T-cell (primary cell): ENCODE results near the gene HOXA6. TPM values are rescaled to one million over a fixed set of nuclear protein-coding genes. Genes with fewer than 3 reads are reported as not detected.

ENCODE experiments used
- ATAC-seq, 4 experiments: fragments of 200-7000 bp in 3 of 4; fragments of 150-1000 bp in 1 of 4; cut with Tn5 transposase; replicated peaks in 1 of 4; 1 replicate in 3 of 4; 2 replicates in 1 of 4; pipeline ENCODE4 v1.10.0; 2021; ENCODE audit warnings: moderate library complexity in 3 of 4, mild to moderate bottlenecking in 2 of 4, moderate number of reproducible peaks in 1 of 4
- CTCF ChIA-PET, 2 donors: fragments of 300-600 bp; sonication (Branson Sonifier 250); formaldehyde crosslinking; loops; one replicate each; lab custom pipeline; 2022; ENCODE audit warnings: antibody characterized with exemption in 2 of 2; lab: Charles Lee
- POLR2A ChIA-PET, 2 donors: fragments of 300-600 bp; sonication (Branson Sonifier 250); formaldehyde crosslinking; loops; one replicate each; lab custom pipeline; 2022; ENCODE audit warnings: antibody characterized with exemption in 2 of 2; lab: Charles Lee
- DNase-seq, 35 experiments: peaks; one replicate each; pipeline versions ENCODE4 v3.0.0 to v3.0.0-alpha.2; 2013 to 2023
- H3K27ac ChIP-seq: one replicate; pipeline ENCODE4 v1.5.1; 2013; ENCODE audit warnings: low read length
- H3K27me3 ChIP-seq, 2 experiments: replicated peaks in 1 of 2; 1 replicate in 1 of 2; 2 replicates in 1 of 2; pipeline versions ENCODE4 v1.6.1 to v1.7.0; 2013; ENCODE audit warnings: low read length in 1 of 2, mixed read lengths in 1 of 2; ENCODE audit not compliant: control insufficient read depth in 2 of 2, insufficient read depth in 2 of 2; ENCODE audit errors: extremely low read depth in 1 of 2
- H3K36me3 ChIP-seq, 2 donors: 1 replicate in 1 of 2; 2 replicates in 1 of 2; pipeline versions ENCODE4 v1.6.1 to v1.7.0; 2013; ENCODE audit warnings: low read length in 1 of 2; ENCODE audit not compliant: control insufficient read depth in 2 of 2, insufficient read depth in 1 of 2; ENCODE audit errors: extremely low read depth in 1 of 2
- H3K4me1 ChIP-seq, 2 experiments: 1 replicate in 1 of 2; 2 replicates in 1 of 2; pipeline versions ENCODE4 v1.6.1 to v1.7.0; 2013; ENCODE audit warnings: low read length in 2 of 2, mixed read lengths in 1 of 2; ENCODE audit not compliant: insufficient read depth in 2 of 2, control insufficient read depth in 1 of 2; ENCODE audit errors: extremely low read depth in 1 of 2
- H3K4me3 ChIP-seq, 2 donors: 1 replicate in 1 of 2; 2 replicates in 1 of 2; pipeline versions ENCODE4 v1.5.1 to v1.7.0; 2013; ENCODE audit warnings: mild to moderate bottlenecking in 2 of 2, low read length in 1 of 2, moderate library complexity in 1 of 2; ENCODE audit not compliant: control insufficient read depth in 1 of 2; ENCODE audit errors: extremely low read depth in 1 of 2
- H3K9me3 ChIP-seq: 2 replicates; pipeline ENCODE4 v1.7.0; 2013
- H3K27ac Mint-ChIP-seq, 2 donors: one replicate each; pipeline ENCODE4 v1.8.0; 2020 to 2021; ENCODE audit warnings: mild to moderate bottlenecking in 2 of 2, mixed read lengths in 2 of 2
- H3K27me3 Mint-ChIP-seq, 2 donors: one replicate each; pipeline ENCODE4 v1.8.0; 2021 to 2022; ENCODE audit warnings: mixed read lengths in 2 of 2
- H3K36me3 Mint-ChIP-seq: one replicate; pipeline ENCODE4 v1.8.0; 2021; ENCODE audit warnings: mixed read lengths
- H3K4me1 Mint-ChIP-seq, 3 donors: one replicate each; pipeline ENCODE4 v1.8.0; 2020 to 2022; ENCODE audit warnings: mixed read lengths in 3 of 3, mild to moderate bottlenecking in 1 of 3
- H3K4me3 Mint-ChIP-seq, 3 donors: one replicate each; pipeline ENCODE4 v1.8.0; 2020 to 2022; ENCODE audit warnings: mild to moderate bottlenecking in 3 of 3, mixed read lengths in 3 of 3, moderate library complexity in 3 of 3
- H3K9me3 Mint-ChIP-seq, 3 donors: one replicate each; pipeline ENCODE4 v1.8.0; 2020 to 2022; ENCODE audit warnings: mixed read lengths in 3 of 3
- WGBS: methylation state at CpG from one replicate; pipeline ENCODE4 v1.1.5; 2013; ENCODE audit warnings: missing lambda C conversion rate; ENCODE audit not compliant: insufficient coverage; 5-methylcytosine and 5-hydroxymethylcytosine counted together
- total RNA-seq, 35 experiments: library from RNA in 6 of 35; stranded (reverse) in 6 of 35; fragments of 120-200 nt in 1 of 35; gene quantifications; one replicate each; pipeline versions ENCODE4 v1.2.1 to v1.2.4 and lab custom pipeline; 2013 to 2026

The HOXA6 gene
- total RNA-seq, 5 donors from 2014 or later (not counting 1 experiment from before 2014, with no cell fraction given), result 0.50 to 0.65 TPM; not detected in 3

DNA sequence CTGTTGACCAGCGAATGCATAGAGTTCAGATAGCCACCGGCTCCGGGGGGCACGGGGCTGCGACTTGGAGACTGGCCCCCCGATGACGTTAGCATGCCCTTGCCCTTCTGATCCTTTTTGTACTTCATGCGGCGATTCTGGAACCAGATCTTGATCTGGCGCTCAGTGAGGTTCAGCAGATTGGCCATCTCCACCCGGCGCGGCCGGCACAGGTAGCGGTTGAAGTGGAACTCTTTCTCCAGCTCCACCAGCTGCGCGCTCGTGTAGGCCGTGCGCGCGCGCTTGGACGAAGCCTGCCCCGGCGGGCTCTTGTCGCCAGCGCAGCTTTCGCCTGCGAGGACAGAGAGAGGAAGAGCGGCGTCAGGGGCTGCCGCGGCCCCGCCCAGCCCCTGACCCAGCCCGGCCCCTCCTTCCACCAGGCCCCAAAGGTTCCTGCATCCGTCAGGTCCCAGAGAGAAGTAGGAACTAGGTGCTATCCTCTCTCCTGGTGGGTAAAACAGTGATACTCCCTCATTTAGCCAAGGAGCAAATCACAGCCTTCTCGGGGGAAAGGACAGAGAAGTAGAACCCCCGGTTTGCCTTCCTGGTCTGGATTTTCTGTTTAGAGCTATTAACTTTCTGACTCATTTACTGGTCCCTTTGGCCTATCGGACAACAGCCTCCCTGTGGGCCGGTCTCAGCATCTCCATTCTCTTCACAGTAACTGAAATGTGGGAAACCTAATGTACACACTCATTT lies 39.0 kb downstream of the HOXA6 start:
- Mint-ChIP-seq H3K9me3 (no peaks in the 10 kb centered on the region), H3K27ac (no peak overlapping the region), H3K36me3 (no peaks in the 10 kb centered on the region), H3K4me3 (no peak overlapping the region), H3K27me3 (peaks cover 17 to 29% of the 10 kb centered on the region in 2 donors), H3K4me1 (peaks cover 4 to 5% (median 5%) of the 10 kb centered on the region in 3 donors)
- no peaks in the 10 kb centered on the region for H3K9me3 ChIP-seq
- DNase-seq, result no peak
- H3K4me1 ChIP-seq, result no peaks in the 10 kb centered on the region
- H3K27ac ChIP-seq, result no peak overlapping the region
- 95% methylated on average over 28 of the region's 41 CpGs for WGBS
- ChIA-PET CTCF (interaction anchor here in 1 of 2 donors (0.6 kb wide), 1 partner anchor 422 kb away, joined by 14 read pairs; no protein-coding TSS in a partner anchor), POLR2A (no interaction called here)
- H3K27me3 ChIP-seq, result peaks cover 5 to 30% of the 10 kb centered on the region in 2 experiments
- no peak overlapping the region for H3K4me3 ChIP-seq
- H3K36me3 ChIP-seq, result no peaks in the 10 kb centered on the region
- no peak for ATAC-seq

DNA sequence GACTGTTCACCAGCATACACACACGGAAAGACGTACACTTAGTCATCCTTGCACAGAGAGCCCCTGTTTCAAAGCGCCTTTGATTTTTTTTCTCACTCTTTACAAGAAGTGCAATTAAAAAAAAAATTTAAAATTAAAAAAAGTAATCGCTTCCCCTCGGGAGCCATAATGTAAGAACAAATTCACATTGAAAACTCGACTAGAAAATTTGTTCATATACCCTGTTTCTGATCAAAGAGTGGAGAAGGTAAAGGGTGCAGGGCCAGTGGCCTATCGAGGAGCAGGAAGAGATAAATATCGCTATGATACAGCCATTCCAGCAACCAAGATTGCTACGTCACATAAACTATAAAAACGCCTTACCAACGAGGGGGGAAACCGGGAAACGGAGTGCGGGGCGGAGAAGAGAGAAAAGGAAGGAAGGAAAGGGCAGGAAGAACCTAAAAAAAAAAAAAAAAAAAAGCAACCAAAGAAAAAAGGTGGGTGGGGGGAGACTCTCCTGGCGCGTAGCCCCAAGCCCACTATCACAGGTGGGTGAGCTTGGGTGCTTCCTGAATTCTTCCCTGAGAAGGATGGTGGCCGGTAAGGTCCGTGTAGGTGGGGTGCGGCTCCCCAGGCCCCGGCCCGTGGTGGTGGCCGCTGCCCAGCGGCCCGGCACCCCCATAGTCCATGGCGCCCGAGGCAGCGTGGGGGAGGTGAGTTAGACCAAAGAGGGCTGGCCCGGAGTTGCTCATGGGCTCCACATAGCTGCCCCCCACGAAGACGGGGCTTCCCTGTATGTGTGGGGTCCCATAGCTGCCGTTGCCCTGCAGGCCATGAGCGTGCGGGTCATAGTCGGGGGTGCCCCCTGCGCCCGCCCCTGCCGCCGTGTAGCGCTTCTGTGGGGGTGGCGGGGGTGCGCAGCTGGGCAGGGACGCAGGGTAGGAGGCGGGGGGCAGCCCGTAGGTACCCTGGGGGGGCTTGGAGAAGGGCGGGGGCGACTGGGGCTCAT lies 39.9 kb downstream of the HOXA6 start:
- Mint-ChIP-seq H3K4me1 (peaks cover 9 to 12% (median 10%) of the 10 kb centered on the region in 3 donors), H3K9me3 (no peaks in the 10 kb centered on the region), H3K27me3 (peaks cover 26 to 38% of the 10 kb centered on the region in 2 donors), H3K4me3 (no peak overlapping the region), H3K27ac (no peak overlapping the region), H3K36me3 (no peaks in the 10 kb centered on the region)
- POLR2A ChIA-PET, result no interaction called here
- Histone ChIP-seq H3K4me1 (peaks cover 0 to 3% of the 10 kb centered on the region in 2 experiments), H3K4me3 (no peak overlapping the region), H3K9me3 (no peaks in the 10 kb centered on the region), H3K27ac (no peak overlapping the region), H3K27me3 (peaks cover 5 to 32% of the 10 kb centered on the region in 2 experiments), H3K36me3 (no peaks in the 10 kb centered on the region)
- WGBS, result 89% methylated on average over 26 of the region's 47 CpGs
- no peak for ATAC-seq
- no peak for DNase-seq
- CTCF ChIA-PET, result interaction anchor here in 1 of 2 donors (0.6 kb wide), 1 partner anchor 421 kb away, joined by 14 read pairs; no protein-coding TSS in a partner anchor

DNA sequence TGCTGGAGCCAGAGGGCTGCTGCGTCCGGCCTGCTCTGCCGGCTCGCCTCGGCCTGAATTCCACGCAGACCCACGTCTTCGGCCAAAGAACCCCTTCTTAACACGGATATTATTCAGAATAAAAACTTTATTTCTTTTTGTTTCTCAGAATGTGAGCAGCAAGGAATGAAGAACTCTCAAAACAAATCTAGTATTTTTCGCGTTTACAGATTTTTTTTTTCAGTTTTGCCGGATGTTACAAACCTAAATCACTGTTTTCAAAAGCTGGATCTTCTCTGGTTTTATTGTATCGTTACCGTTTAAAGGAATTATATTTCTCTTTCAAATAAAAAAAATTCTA lies 40.7 kb downstream of the HOXA6 start:
- ChIA-PET POLR2A (no interaction called here), CTCF (no interaction called here)
- Mint-ChIP-seq H3K4me3 (no peak overlapping the region), H3K27ac (no peak overlapping the region), H3K9me3 (no peaks in the 10 kb centered on the region), H3K36me3 (no peaks in the 10 kb centered on the region), H3K27me3 (peaks cover 31 to 44% of the 10 kb centered on the region in 2 donors), H3K4me1 (peaks cover 15 to 18% (median 16%) of the 10 kb centered on the region in 3 donors)
- Histone ChIP-seq H3K4me1 (peaks cover 0 to 9% of the 10 kb centered on the region in 2 experiments), H3K9me3 (no peaks in the 10 kb centered on the region), H3K4me3 (no peak overlapping the region), H3K36me3 (no peaks in the 10 kb centered on the region), H3K27me3 (peaks cover 5 to 39% of the 10 kb centered on the region in 2 experiments), H3K27ac (no peak overlapping the region)
- WGBS, result 93% methylated on average over 9 of the region's 14 CpGs
- ATAC-seq (no peak), DNase-seq (no peak)

DNA sequence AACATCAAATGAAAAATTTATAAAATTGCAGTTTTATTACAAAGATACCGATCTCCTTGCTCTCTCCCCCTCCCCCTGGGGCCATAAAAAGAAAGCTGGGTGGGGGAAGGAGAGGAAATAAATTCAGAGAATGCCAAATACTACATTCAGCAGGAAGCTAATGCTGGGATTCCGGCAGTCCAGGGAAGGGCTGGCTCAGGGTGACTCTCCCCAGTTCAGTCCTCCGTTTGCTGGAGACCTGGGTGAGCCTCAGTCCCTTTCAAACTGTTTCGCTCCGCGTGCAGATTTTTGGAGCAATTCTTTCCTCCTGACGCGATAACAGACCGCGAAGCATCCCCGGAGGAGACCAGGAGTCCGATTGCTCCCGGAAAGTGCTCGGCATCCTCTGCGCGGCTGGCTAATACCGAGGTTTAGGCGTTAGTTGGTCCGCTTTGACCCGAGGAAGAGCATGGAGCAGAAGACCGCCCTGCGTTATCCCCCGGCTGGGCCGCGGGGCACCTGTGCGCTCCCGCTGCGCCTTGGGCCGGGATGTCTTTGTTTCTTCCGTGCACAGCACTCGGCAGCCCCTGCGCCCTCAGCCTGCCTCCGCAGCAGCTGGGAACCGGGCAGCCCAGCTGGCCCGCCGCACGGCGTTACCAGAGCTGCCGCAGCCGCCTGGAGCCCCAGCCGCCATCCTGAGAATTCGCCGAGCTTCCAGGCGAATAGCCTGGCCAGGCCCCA lies 41.2 kb downstream of the HOXA6 start:
- Mint-ChIP-seq H3K36me3 (peaks cover 3% of the 10 kb centered on the region), H3K9me3 (no peaks in the 10 kb centered on the region), H3K27ac (no peak overlapping the region), H3K4me1 (peaks cover 17 to 20% (median 18%) of the 10 kb centered on the region in 3 donors), H3K27me3 (peaks cover 35 to 49% of the 10 kb centered on the region in 2 donors), H3K4me3 (no peak overlapping the region)
- H3K27ac ChIP-seq, result no peak overlapping the region
- H3K4me1 ChIP-seq, result peaks cover 0 to 11% of the 10 kb centered on the region in 2 experiments
- CTCF ChIA-PET, result no interaction called here
- POLR2A ChIA-PET, result no interaction called here
- H3K36me3 ChIP-seq, result no peaks in the 10 kb centered on the region
- DNase-seq (no peak), ATAC-seq (no peak)
- no peaks in the 10 kb centered on the region for H3K9me3 ChIP-seq
- no peak overlapping the region for H3K4me3 ChIP-seq
- H3K27me3 ChIP-seq, result peaks cover 5 to 44% of the 10 kb centered on the region in 2 experiments
- WGBS, result 93% methylated on average over 43 of the region's 44 CpGs

DNA sequence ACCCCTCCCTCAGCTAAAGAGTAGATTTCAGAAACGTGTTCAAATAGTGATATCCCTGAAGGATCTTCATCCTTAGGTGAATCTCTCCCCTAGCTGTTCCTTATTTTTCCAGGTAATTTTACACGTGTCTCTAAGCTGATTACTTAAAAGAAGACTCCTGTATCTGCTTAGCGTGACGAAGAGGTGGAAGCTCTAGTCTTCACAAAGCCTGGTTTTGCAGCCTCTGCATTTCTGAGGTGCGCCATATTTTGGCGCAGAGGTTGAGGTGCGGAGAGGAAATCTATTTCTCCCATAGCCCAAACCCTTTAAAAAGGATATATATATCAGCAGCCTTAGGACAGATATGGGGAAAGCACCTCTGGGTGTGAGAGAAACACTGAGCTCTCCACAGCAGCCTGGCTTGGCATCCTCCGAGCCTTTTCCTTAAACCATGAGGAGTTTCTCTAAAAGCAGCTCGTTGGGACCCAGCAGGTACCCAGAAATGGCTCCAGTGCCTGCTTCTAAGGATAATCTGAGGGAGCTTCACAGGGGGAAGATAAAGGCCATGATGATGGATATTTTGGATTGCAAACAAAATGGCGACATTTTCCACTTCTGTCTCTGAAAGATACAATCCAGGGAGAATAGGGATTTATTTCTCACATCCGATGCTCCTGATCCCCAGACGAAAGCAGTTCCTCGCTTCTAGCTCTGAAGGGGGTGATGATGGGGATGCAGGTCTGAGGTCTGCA lies 42.1 kb downstream of the HOXA6 start:
- Histone ChIP-seq H3K27ac (no peak overlapping the region), H3K4me3 (no peak overlapping the region), H3K36me3 (no peaks in the 10 kb centered on the region), H3K27me3 (peaks cover 5 to 51% of the 10 kb centered on the region in 2 experiments), H3K4me1 (peaks cover 0 to 11% of the 10 kb centered on the region in 2 experiments), H3K9me3 (no peaks in the 10 kb centered on the region)
- Mint-ChIP-seq H3K27ac (no peak overlapping the region), H3K4me3 (no peak overlapping the region), H3K27me3 (peaks cover 39 to 58% of the 10 kb centered on the region in 2 donors), H3K36me3 (peaks cover 7% of the 10 kb centered on the region), H3K4me1 (peaks cover 17 to 20% (median 18%) of the 10 kb centered on the region in 3 donors), H3K9me3 (no peaks in the 10 kb centered on the region)
- ChIA-PET POLR2A (no interaction called here), CTCF (no interaction called here)
- DNase-seq (no peak), ATAC-seq (no peak)
- 67% methylated on average over 5 of the region's 13 CpGs for WGBS
